AG04449 (cell line): ENCODE data around the gene WDR70.
"Not testable (repeated sequence)": the region's sequence is repeated elsewhere in the genome, so short reads cannot be mapped to it uniquely, and the experiment has no call there.

Source experiments
- CTCF ChIA-PET: fragments of 350-600 bp; formaldehyde crosslinking; extraction: SDS; loops from one replicate; lab custom pipeline; 2021; ENCODE audit warnings: antibody characterized with exemption; lab: Yijun Ruan, JAX
- POLR2A ChIA-PET: fragments of 400-600, 350-600 bp; formaldehyde crosslinking; extraction: SDS; loops from one replicate; lab custom pipeline; 2020; ENCODE audit warnings: antibody characterized with exemption, inconsistent platforms; lab: Yijun Ruan, JAX
- DNase-seq: peaks from one replicate; pipeline ENCODE4 v3.0.0-alpha.2; 2010; ENCODE audit warnings: low read depth, low spot score
- H3K4me3 ChIP-seq: 2 replicates; pipeline ENCODE4 v1.5.1; 2011; ENCODE audit warnings: low read depth, mild to moderate bottlenecking, control low read depth, low read length
- CTCF ChIP-seq: IDR thresholded peaks from one replicate; pipeline ENCODE4 v1.5.1; 2011; ENCODE audit warnings: mild to moderate bottlenecking, moderate library complexity, low read length, control low read depth, inconsistent platforms; ENCODE audit not compliant: insufficient read depth; ENCODE audit errors: missing control alignments

WDR70 gene

DNA sequence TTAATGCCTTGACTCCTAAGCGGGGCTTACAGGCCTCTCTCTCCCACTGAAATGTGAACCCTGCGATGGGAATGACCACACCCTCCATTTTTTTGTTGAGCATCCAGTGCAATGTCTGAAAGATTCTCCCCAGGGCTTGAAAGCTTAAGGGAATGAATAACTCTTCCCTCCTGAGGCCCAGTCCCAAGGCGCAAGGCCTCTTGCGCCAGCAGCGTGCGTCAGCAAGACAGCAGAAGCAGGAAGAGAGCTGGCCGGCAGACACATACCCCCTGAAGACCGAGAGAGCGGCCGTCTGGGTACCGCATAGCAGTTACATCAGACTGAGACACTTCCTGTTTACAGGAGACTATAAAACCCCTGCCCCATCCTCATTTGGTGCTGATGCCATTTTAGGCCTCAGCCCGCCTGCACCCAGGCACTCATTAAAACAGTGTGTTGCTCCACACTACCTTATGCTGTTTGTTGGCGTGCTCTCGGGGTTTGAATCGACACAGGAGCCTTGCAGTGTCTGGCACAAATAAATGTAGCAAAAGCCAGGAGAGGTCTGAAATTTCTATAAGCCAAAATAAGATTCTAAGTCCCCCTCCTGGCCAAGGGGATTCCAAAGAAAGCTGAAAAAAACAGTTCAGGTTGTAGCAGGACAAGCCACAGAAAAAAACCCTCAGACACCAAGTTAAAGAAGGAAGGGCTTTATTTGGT is 398.5 kb downstream of the WDR70 start:
- ChIA-PET POLR2A (interaction anchor here (1.2 to 3.1 kb wide), 5 partner anchors 29 to 61 kb away, joined by 4 to 10 read pairs (median 4); no protein-coding TSS in a partner anchor), CTCF (interaction anchor here (1.0 to 4.3 kb wide), 4 partner anchors 11 to 416 kb away, joined by 3 to 33 read pairs (median 14); no protein-coding TSS in a partner anchor)
- DNase-seq: no peak
- no peak for TF ChIP-seq CTCF
- no peak overlapping the region for H3K4me3 ChIP-seq

GRCh38 chr5:37781409-37781808 is 402.3 kb downstream of the WDR70 start:
- DNase-seq, H3K4me3 ChIP-seq, POLR2A ChIA-PET: not testable (repeated sequence)
- CTCF ChIA-PET: interaction anchor here (1.5 kb wide), 1 partner anchor 57 kb away, joined by 4 read pairs; no protein-coding TSS in a partner anchor

DNA sequence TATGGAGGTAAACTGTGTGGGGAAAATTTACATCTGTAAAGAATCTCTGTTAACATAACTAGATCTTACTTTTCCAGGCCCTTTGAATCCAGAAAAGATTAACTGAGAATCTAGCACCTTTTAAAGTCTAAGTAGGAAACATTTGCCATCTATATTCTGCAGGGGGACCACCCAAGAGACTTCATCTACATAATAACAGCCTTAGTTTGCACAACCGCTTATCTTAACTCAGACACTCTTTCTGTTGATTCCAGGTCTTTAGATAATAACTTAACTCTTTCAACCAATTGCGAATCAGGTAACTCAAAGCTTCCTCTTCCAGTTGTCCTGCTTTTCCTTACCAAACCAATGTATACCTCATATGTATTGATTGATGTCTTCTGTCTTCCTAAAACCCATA is 407.3 kb downstream of the WDR70 start:
- no peak for TF ChIP-seq CTCF
- ChIA-PET POLR2A (interaction anchor here (0.6 kb wide), 1 partner anchor 24 kb away, joined by 3 read pairs; no protein-coding TSS in a partner anchor), CTCF (interaction anchor here (1.0 to 1.1 kb wide), 2 partner anchors 10 to 11 kb away, joined by 3 read pairs; no protein-coding TSS in a partner anchor)
- no peak for DNase-seq
- H3K4me3 ChIP-seq: no peak overlapping the region

- H3K4me3 ChIP-seq: no peak overlapping the region
- TF ChIP-seq CTCF: no peak
- ChIA-PET POLR2A (interaction anchor here (0.6 to 0.9 kb wide), 2 partner anchors 24 to 64 kb away, joined by 3 to 5 read pairs; no protein-coding TSS in a partner anchor), CTCF (interaction anchor here (0.9 to 2.0 kb wide), 4 partner anchors 10 to 50 kb away, joined by 3 to 8 read pairs (median 3); no protein-coding TSS in a partner anchor)
- DNase-seq: no peak
These were observed 407.9 kb downstream of the WDR70 start for GRCh38 chr5:37786862-37787519.

DNA sequence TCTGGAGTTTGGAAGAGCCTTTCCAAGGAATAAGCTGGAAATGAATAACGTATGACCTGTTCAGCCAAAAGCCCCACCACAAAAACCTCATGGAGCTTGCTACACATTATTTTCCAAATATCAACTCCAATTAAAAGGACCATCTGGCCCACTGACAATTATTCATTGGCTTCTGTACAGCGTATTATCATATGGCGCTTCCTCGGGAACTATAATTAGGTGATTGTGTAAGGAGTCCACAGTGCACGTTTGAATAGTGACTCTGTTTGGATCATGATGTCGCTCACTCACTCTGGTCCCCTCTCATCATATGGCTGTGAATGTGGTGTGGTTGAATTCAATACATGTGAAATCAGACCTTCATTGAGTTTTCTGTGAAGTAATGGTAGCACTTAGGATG is 408.6 kb downstream of the WDR70 start:
- DNase-seq: no peak
- POLR2A ChIA-PET: interaction anchor here (0.9 kb wide), 1 partner anchor 65 kb away, joined by 5 read pairs; no protein-coding TSS in a partner anchor
- CTCF ChIA-PET: interaction anchor here (0.9 to 2.0 kb wide), 3 partner anchors 13 to 381 kb away, joined by 3 to 8 read pairs (median 3); no protein-coding TSS in a partner anchor

DNA sequence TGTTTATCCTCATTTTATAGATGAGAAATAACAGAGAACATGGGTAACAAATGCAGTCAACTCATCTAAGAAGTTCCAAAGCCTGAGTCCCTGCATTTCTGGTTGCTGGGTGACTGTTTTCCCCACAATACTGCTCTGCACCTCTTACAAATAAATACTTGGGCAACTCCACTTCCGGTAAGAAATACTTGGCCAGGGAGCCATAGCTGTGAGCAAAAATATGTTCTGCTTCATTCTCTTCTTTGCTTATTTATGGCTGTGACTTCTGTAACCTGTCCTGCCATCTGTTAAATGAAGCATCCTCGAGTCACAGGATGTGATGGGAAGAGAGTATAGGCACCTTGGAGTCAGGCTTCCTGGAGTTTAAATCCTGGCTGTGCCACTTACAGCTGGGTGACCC is 410.9 kb downstream of the WDR70 start:
- no peak for TF ChIP-seq CTCF
- ChIA-PET POLR2A (no interaction called here), CTCF (interaction anchor here (1.7 kb wide), 1 partner anchor 15 kb away, joined by 4 read pairs; no protein-coding TSS in a partner anchor)
- DNase-seq: no peak
- no peak overlapping the region for H3K4me3 ChIP-seq

More for the DNA sequence above, 408.6 kb downstream of the WDR70 start:
- TF ChIP-seq CTCF: no peak
- H3K4me3 ChIP-seq: no peak overlapping the region
